SU-DHL-6 (cell line): Measurements from ENCODE around the gene TRMU.

ENCODE experiments used
- EZH2phosphoT487 ChIP-seq: fragments of 200-600 bp; sonication (generic), shearing (Covaris generic); conservative IDR thresholded peaks from 2 replicates; pipeline ENCODE4 v1.6.1; 2018; ENCODE audit warnings: mild to moderate bottlenecking, antibody characterized with exemption, low read length, moderate library complexity, mixed read lengths
- TF ChIP-seq, protein P1 (sequence below): fragments of 200-600 bp; sonication (generic); IDR thresholded peaks from one replicate; pipeline ENCODE4 v1.5.1; 2017; ENCODE audit warnings: antibody characterized with exemption, mild to moderate bottlenecking, low read length, moderate library complexity; ENCODE audit not compliant: insufficient read depth, poor library complexity, severe bottlenecking

GRCh38 chr22:46328797-46329196 lies 6.7 kb upstream of the TRMU start:
- TF ChIP-seq, protein P1, sequence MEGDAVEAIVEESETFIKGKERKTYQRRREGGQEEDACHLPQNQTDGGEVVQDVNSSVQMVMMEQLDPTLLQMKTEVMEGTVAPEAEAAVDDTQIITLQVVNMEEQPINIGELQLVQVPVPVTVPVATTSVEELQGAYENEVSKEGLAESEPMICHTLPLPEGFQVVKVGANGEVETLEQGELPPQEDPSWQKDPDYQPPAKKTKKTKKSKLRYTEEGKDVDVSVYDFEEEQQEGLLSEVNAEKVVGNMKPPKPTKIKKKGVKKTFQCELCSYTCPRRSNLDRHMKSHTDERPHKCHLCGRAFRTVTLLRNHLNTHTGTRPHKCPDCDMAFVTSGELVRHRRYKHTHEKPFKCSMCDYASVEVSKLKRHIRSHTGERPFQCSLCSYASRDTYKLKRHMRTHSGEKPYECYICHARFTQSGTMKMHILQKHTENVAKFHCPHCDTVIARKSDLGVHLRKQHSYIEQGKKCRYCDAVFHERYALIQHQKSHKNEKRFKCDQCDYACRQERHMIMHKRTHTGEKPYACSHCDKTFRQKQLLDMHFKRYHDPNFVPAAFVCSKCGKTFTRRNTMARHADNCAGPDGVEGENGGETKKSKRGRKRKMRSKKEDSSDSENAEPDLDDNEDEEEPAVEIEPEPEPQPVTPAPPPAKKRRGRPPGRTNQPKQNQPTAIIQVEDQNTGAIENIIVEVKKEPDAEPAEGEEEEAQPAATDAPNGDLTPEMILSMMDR = no peak
- TF ChIP-seq EZH2phosphoT487 = no peak
